HepG2 (cell line): Measurements from ENCODE around the gene ALK. TPM values are rescaled to one million over a fixed set of nuclear protein-coding genes. Genes with fewer than 3 reads are reported as not detected.

Experiments used
- ATAC-seq: fragments of 200-7000 bp; cut with Tn5 transposase; 3 replicates; pipeline ENCODE4 v1.9.1; 2020; ENCODE audit warnings: mild to moderate bottlenecking, moderate library complexity
- BruUV-seq: library from RNA; stranded (reverse); fragments of 400-500 nt; replicated peaks from 2 replicates; lab custom pipeline; 2021; lab: Mats Ljungman, UMichigan
- CTCF ChIA-PET: fragments of 300-600 bp; formaldehyde crosslinking; extraction: SDS; loops from one replicate; lab custom pipeline; 2021; ENCODE audit warnings: low total read pairs, inconsistent platforms, low intra/inter-chr PET ratio; lab: Yijun Ruan, JAX
- POLR2A ChIA-PET: fragments of 350-600 bp; sonication (Branson Sonifier 250); formaldehyde crosslinking; loops from one replicate; lab custom pipeline; 2020; ENCODE audit warnings: antibody characterized with exemption, inconsistent platforms; lab: Yijun Ruan, JAX
- DNase-seq: peaks from one replicate; pipeline ENCODE4 v3.0.0-alpha.2; 2015; ENCODE audit warnings: low spot score
- FAIRE-seq: peaks from 3 replicates; lab custom pipeline; 2011; peaks lifted over from hg19 to GRCh38; lab: Jason Lieb, UNC
- H2AFZ ChIP-seq: one replicate; pipeline ENCODE4 v1.6.1; 2011; ENCODE audit warnings: low read length, inconsistent platforms
- H3K27ac ChIP-seq: fragments of 300-600 bp; 3 replicates; pipeline ENCODE4 v1.8.0; 2011; ENCODE audit warnings: mixed run types, mild to moderate bottlenecking, mixed read lengths, low read length, inconsistent platforms; ENCODE audit not compliant: insufficient read depth; ENCODE audit errors: extremely low read length
- H3K27me3 ChIP-seq, 2 experiments: fragments of 200-600 bp in 1 of 2; 2 replicates in 1 of 2; 3 replicates in 1 of 2; pipeline versions ENCODE4 v1.6.0 to v1.8.0; 2011; ENCODE audit warnings: low read length in 2 of 2, mild to moderate bottlenecking in 2 of 2, moderate library complexity in 2 of 2, inconsistent platforms in 1 of 2; ENCODE audit not compliant: insufficient read depth in 2 of 2, control insufficient read depth in 1 of 2
- H3K36me3 ChIP-seq, 2 experiments: fragments of 200-600 bp in 1 of 2; replicated peaks in 1 of 2; 2 replicates in 1 of 2; 3 replicates in 1 of 2; pipeline versions ENCODE4 v1.5.1 to v1.8.0; 2011; ENCODE audit warnings: low read length in 2 of 2, inconsistent platforms in 1 of 2; ENCODE audit not compliant: insufficient read depth in 2 of 2, control insufficient read depth in 1 of 2
- H3K4me1 ChIP-seq: 2 replicates; pipeline ENCODE4 v1.5.1; 2012; ENCODE audit warnings: low read length, inconsistent platforms; ENCODE audit not compliant: insufficient read depth
- H3K4me2 ChIP-seq: 2 replicates; pipeline ENCODE4 v1.6.0; 2011; ENCODE audit warnings: low read depth, low read length, inconsistent platforms
- H3K4me3 ChIP-seq, 3 experiments: fragments of 200-600 bp in 1 of 3; sonication (generic), shearing (Covaris generic) in 1 of 3; replicated peaks in 1 of 3; 2 replicates each; pipeline ENCODE4 v1.5.1; 2011 to 2016; ENCODE audit warnings: low read length in 3 of 3, inconsistent platforms in 2 of 3, low read depth in 2 of 3, mild to moderate bottlenecking in 2 of 3, control low read depth in 1 of 3, mixed read lengths in 1 of 3; ENCODE audit not compliant: insufficient read depth in 1 of 3
- H3K79me2 ChIP-seq: one replicate; pipeline ENCODE4 v1.6.1; 2011; ENCODE audit warnings: low read length, inconsistent platforms; ENCODE audit not compliant: insufficient read depth
- H3K9ac ChIP-seq: 2 replicates; pipeline ENCODE4 v1.6.0; 2011; ENCODE audit warnings: mild to moderate bottlenecking, low read depth, low read length, inconsistent platforms; ENCODE audit not compliant: insufficient read depth
- H3K9me3 ChIP-seq: 2 replicates; pipeline ENCODE4 v1.5.1; 2012; ENCODE audit warnings: mild to moderate bottlenecking, low read length
- H4K20me1 ChIP-seq: 2 replicates; pipeline ENCODE4 v1.6.0; 2011; ENCODE audit warnings: inconsistent platforms, mild to moderate bottlenecking, low read length, moderate library complexity; ENCODE audit not compliant: insufficient read depth
- ADNP ChIP-seq: sonication (generic); formaldehyde crosslinking; IDR thresholded peaks from 2 replicates; pipeline ENCODE4 v1.4.0; 2020; ENCODE audit warnings: missing genetic modification reagents
- CREB1 ChIP-seq, 2 experiments: fragments of 450-650 bp in 1 of 2; IDR thresholded peaks; 2 replicates each; pipeline ENCODE4 v1.6.1; 2016 to 2017; ENCODE audit warnings: control low read depth in 1 of 2, mild to moderate bottlenecking in 1 of 2, missing compliant biosample characterization in 1 of 2, missing genetic modification characterization in 1 of 2
- DMAP1 ChIP-seq: IDR thresholded peaks from 2 replicates; pipeline ENCODE4 v1.6.1; 2016
- FOXA1 ChIP-seq, 2 experiments: fragments of 450-650 bp in 1 of 2; sonication (generic) in 1 of 2; formaldehyde crosslinking in 1 of 2; IDR thresholded peaks; 2 replicates each; pipeline versions ENCODE4 v1.4.0 to v1.6.1; 2016 to 2020; ENCODE audit warnings: missing genetic modification reagents in 1 of 2
- GABPA ChIP-seq, 2 experiments: IDR thresholded peaks; 2 replicates each; pipeline ENCODE4 v1.6.1; 2011 to 2016; ENCODE audit warnings: low read depth in 2 of 2, low read length in 1 of 2, missing biosample characterization in 1 of 2, missing genetic modification characterization in 1 of 2
- HNF4G ChIP-seq, 2 experiments: sonication (generic) in 1 of 2; formaldehyde crosslinking in 1 of 2; IDR thresholded peaks; 2 replicates each; pipeline versions ENCODE4 v1.4.0 to v1.6.1; 2011 to 2020; ENCODE audit warnings: borderline replicate concordance in 2 of 2, low read depth in 2 of 2, mild to moderate bottlenecking in 2 of 2, low read length in 1 of 2, missing genetic modification reagents in 1 of 2, moderate library complexity in 1 of 2
- MBD4 ChIP-seq: IDR thresholded peaks from 2 replicates; pipeline ENCODE4 v1.6.1; 2012; ENCODE audit warnings: low read length, inconsistent platforms, borderline replicate concordance
- NBN ChIP-seq: fragments of 450-650 bp; conservative IDR thresholded peaks from 2 replicates; pipeline ENCODE4 v1.6.1; 2017
- PHB2 ChIP-seq: fragments of 450-650 bp; IDR thresholded peaks from 2 replicates; pipeline ENCODE4 v1.6.1; 2018; ENCODE audit not compliant: partially characterized antibody
- PLRG1 ChIP-seq: fragments of 450-650 bp; conservative IDR thresholded peaks from 2 replicates; pipeline ENCODE4 v1.6.1; 2016
- POGZ ChIP-seq: sonication (generic); formaldehyde crosslinking; IDR thresholded peaks from 2 replicates; pipeline ENCODE4 v1.4.0; 2020; ENCODE audit warnings: mild to moderate bottlenecking, missing genetic modification reagents
- ZBTB8A ChIP-seq: sonication (generic); formaldehyde crosslinking; IDR thresholded peaks from 2 replicates; pipeline ENCODE4 v1.4.0; 2020; ENCODE audit warnings: mild to moderate bottlenecking, low read depth, missing genetic modification reagents, borderline replicate concordance
- ZNF207 ChIP-seq: fragments of 450-650 bp; IDR thresholded peaks from 2 replicates; pipeline ENCODE4 v1.6.1; 2016; ENCODE audit warnings: antibody characterized with exemption, borderline replicate concordance
- ZNF607 ChIP-seq: sonication (generic); formaldehyde crosslinking; IDR thresholded peaks from 2 replicates; pipeline ENCODE4 v1.5.1; 2020; ENCODE audit warnings: missing genetic modification reagents, mild to moderate bottlenecking, borderline replicate concordance
- ZNF724P ChIP-seq: sonication (generic); formaldehyde crosslinking; IDR thresholded peaks from 2 replicates; pipeline ENCODE4 v1.8.0; 2022; ENCODE audit warnings: missing genetic modification reagents, borderline replicate concordance
- ZNF75D ChIP-seq: sonication (generic); formaldehyde crosslinking; IDR thresholded peaks from 2 replicates; pipeline ENCODE4 v1.8.1; 2023; ENCODE audit warnings: missing genetic modification reagents, mild to moderate bottlenecking, borderline replicate concordance
- ZSCAN29 ChIP-seq: sonication (generic); formaldehyde crosslinking; conservative IDR thresholded peaks from 2 replicates; pipeline ENCODE4 v1.4.0; 2020; ENCODE audit warnings: mild to moderate bottlenecking, missing genetic modification reagents
- WGBS: methylation state at CpG from one replicate; pipeline ENCODE4 v1.1.6; 2017; ENCODE audit warnings: low lambda C conversion rate; 5-methylcytosine and 5-hydroxymethylcytosine counted together
- in situ Hi-C: cut with HindIII; loops from 2 replicates; pipeline ENCODE4 v1.10.0; 2017; ENCODE audit warnings: low pct_unique_long_range_greater_than_20kb; ENCODE audit not compliant: extremely low pct_ligation_motif_present
- intact Hi-C: fragments of 100-400 bp; cut with micrococcal nuclease; formaldehyde crosslinking; loops from one replicate; pipeline ENCODE4 v1.10.0; 2022; ENCODE audit not compliant: unreplicated experiment
- polyA plus RNA-seq, 8 experiments: library from polyadenylated mRNA; depleted of rRNA in 3 of 8; stranded (reverse) in 7 of 8; unstranded in 1 of 8; fragments of >200 nt; fragmentation: Illumina TruSeq in 4 of 8; extraction: Trizol in 4 of 8; gene quantifications; 2 replicates each; pipeline versions ENCODE4 v1.2.1 to v1.2.3, GENCODE V29; 2011 to 2016; ENCODE audit warnings: low read depth in 4 of 8, missing spikeins in 1 of 8, mixed read lengths in 1 of 8; ENCODE audit not compliant: insufficient read depth in 1 of 8
- total RNA-seq, 5 experiments: library from RNA; depleted of rRNA; stranded (reverse); fragments of >200 nt; fragmentation: Illumina TruSeq; extraction: Trizol; gene quantifications; 2 replicates each; pipeline ENCODE4 v1.2.3, GENCODE V29; 2016; ENCODE audit warnings: low read depth in 1 of 5
- TF ChIP-seq, protein P1 (sequence below): sonication (generic); formaldehyde crosslinking; IDR thresholded peaks from one replicate; pipeline ENCODE4 v1.5.1; 2020; ENCODE audit warnings: mild to moderate bottlenecking, missing genetic modification reagents; ENCODE audit errors: not compliant biosample characterization

ALK gene
- total and polyA plus RNA-seq, 2 of the 13 experiments (the other 11 are each of a cell fraction or from before 2014, with no cell fraction given): not detected

DNA sequence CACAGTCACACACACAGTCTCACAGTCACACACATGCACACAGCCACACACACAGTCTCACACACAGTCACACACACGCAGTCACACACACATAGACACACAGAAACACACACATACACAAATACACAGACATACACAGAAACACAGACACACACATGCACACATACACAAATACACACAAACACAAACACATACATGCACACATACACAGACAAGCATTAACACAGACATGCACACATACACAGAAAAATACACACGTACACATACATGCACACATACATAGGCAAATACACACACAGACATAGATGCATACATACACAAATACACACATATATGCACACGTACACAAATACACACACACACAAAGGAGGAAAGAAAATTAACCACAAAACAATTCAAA lies 150.5 kb downstream of the ALK start:
- Histone ChIP-seq H2AFZ (no peak overlapping the region), H3K36me3 (no peaks in the 10 kb centered on the region), H3K27ac (no peak overlapping the region), H3K9me3 (no peaks in the 10 kb centered on the region), H3K4me3 (no peak overlapping the region), H3K4me1 (no peaks in the 10 kb centered on the region), H3K27me3 (no peaks in the 10 kb centered on the region; a peak in 1 of 5 replicates), H3K9ac (no peak overlapping the region), H3K4me2 (no peak overlapping the region), H4K20me1 (no peaks in the 10 kb centered on the region), H3K79me2 (no peaks in the 10 kb centered on the region)
- intact Hi-C loops (no loop called here), in situ Hi-C loops (no loop called here)
- no TSS peak for BruUV-seq
- ChIA-PET POLR2A (no interaction called here), CTCF (no interaction called here)
- no peak for FAIRE-seq
- no peak for DNase-seq
- 8% methylated on average over 3 of the region's 3 CpGs for WGBS
- no peak for ATAC-seq
- peak; percentile 27; the same call in 1 of the 2 replicates for TF ChIP-seq CREB1 (IDR thresholded peaks at IDR 0.05)
- no peak for TF ChIP-seq CREB1 (CRISPR knock-in tag; IDR thresholded peaks at IDR 0.05)
- no peak for TF ChIP-seq POGZ (CRISPR knock-in tag)
- no peak for TF ChIP-seq ZNF724P
- no peak for TF ChIP-seq HNF4G (IDR thresholded peaks at IDR 0.05; ENCODE audit: borderline replicate concordance, low read depth, low read length)
- TF ChIP-seq HNF4G (CRISPR knock-in tag; IDR thresholded peaks at IDR 0.05; ENCODE audit: borderline replicate concordance, low read depth): no peak
- 0 out of 2 replicates have a peak, but pooled peaks have one; percentile 63 for TF ChIP-seq PLRG1
- TF ChIP-seq ZBTB8A: no peak
- no peak for TF ChIP-seq GABPA (IDR thresholded peaks at IDR 0.05; ENCODE audit: low read depth, low read length)
- TF ChIP-seq GABPA (CRISPR knock-in tag; IDR thresholded peaks at IDR 0.05; ENCODE audit: low read depth): no peak
- TF ChIP-seq DMAP1 (CRISPR knock-in tag): no peak
- TF ChIP-seq ZNF207: peak; percentile 87; the same call in 1 of the 2 replicates
- no peak for TF ChIP-seq ZNF607 (CRISPR knock-in tag)
- peak; percentile 59; the same call in 1 of the 2 replicates for TF ChIP-seq NBN
- TF ChIP-seq PHB2: peak; percentile 31
- no peak for TF ChIP-seq ZNF75D (CRISPR knock-in tag)
- TF ChIP-seq ZSCAN29 (CRISPR knock-in tag): no peak
- no peak for TF ChIP-seq MBD4
- peak; percentile 20; the same call in 1 of the 2 replicates for TF ChIP-seq FOXA1 (IDR thresholded peaks at IDR 0.05)
- no peak for TF ChIP-seq FOXA1 (CRISPR knock-in tag; IDR thresholded peaks at IDR 0.05)
- TF ChIP-seq ADNP (CRISPR knock-in tag): no peak
- TF ChIP-seq, protein P1, sequence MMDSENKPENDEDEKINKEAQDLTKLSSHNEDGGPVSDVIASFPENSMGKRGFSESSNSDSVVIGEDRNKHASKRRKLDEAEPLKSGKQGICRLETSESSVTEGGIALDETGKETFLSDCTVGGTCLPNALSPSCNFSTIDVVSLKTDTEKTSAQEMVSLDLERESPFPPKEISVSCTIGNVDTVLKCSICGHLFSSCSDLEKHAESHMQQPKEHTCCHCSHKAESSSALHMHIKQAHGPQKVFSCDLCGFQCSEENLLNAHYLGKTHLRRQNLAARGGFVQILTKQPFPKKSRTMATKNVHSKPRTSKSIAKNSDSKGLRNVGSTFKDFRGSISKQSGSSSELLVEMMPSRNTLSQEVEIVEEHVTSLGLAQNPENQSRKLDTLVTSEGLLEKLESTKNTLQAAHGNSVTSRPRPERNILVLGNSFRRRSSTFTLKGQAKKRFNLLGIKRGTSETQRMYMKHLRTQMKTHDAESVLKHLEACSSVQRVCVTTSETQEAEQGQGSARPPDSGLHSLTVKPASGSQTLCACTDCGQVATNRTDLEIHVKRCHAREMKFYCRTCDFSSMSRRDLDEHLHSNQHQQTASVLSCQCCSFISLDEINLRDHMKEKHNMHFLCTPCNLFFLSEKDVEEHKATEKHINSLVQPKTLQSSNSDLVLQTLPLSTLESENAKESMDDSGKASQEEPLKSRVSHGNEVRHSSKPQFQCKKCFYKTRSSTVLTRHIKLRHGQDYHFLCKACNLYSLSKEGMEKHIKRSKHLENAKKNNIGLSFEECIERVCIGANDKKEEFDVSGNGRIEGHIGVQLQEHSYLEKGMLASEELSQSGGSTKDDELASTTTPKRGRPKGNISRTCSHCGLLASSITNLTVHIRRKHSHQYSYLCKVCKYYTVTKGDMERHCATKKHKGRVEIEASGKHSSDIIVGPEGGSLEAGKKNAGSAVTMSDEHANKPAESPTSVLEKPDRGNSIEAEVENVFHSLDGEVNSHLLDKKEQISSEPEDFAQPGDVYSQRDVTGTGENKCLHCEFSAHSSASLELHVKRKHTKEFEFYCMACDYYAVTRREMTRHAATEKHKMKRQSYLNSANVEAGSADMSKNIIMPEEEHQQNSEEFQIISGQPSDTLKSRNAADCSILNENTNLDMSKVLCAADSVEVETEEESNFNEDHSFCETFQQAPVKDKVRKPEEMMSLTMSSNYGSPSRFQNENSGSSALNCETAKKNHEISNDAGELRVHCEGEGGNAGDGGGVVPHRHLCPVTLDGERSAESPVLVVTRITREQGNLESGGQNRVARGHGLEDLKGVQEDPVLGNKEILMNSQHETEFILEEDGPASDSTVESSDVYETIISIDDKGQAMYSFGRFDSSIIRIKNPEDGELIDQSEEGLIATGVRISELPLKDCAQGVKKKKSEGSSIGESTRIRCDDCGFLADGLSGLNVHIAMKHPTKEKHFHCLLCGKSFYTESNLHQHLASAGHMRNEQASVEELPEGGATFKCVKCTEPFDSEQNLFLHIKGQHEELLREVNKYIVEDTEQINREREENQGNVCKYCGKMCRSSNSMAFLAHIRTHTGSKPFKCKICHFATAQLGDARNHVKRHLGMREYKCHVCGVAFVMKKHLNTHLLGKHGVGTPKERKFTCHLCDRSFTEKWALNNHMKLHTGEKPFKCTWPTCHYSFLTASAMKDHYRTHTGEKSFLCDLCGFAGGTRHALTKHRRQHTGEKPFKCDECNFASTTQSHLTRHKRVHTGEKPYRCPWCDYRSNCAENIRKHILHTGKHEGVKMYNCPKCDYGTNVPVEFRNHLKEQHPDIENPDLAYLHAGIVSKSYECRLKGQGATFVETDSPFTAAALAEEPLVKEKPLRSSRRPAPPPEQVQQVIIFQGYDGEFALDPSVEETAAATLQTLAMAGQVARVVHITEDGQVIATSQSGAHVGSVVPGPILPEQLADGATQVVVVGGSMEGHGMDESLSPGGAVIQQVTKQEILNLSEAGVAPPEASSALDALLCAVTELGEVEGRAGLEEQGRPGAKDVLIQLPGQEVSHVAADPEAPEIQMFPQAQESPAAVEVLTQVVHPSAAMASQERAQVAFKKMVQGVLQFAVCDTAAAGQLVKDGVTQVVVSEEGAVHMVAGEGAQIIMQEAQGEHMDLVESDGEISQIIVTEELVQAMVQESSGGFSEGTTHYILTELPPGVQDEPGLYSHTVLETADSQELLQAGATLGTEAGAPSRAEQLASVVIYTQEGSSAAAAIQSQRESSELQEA (CRISPR knock-in tag): no peak
